K562 (cell line): ENCODE data around the gene RO60. TPM values are rescaled to one million over a fixed set of nuclear protein-coding genes. Genes with fewer than 3 reads are reported as not detected.

Source experiments
- CBX5 ChIP-seq: IDR thresholded peaks from 2 replicates; pipeline ENCODE4 v1.6.1; 2014; ENCODE audit warnings: low read depth, borderline replicate concordance
- CEBPG ChIP-seq, 3 experiments: fragments of 200-800 bp in 1 of 3; sonication (Bioruptor generic) in 1 of 3; sonication (generic) in 1 of 3; formaldehyde crosslinking in 1 of 3; IDR thresholded peaks in 2 of 3; conservative IDR thresholded peaks in 1 of 3; 2 replicates each; pipeline versions ENCODE4 v1.6.1 to v1.8.0; 2016 to 2022; ENCODE audit warnings: missing compliant biosample characterization in 2 of 3, missing genetic modification characterization in 2 of 3, mild to moderate bottlenecking in 1 of 3, missing genetic modification reagents in 1 of 3
- ESRRB ChIP-seq: fragments of 250-450 bp; sonication (Bioruptor Pico); IDR thresholded peaks from 2 replicates; pipeline ENCODE4 v1.5.0; 2020; ENCODE audit warnings: mild to moderate bottlenecking, moderate library complexity, borderline replicate concordance
- FOXK1 ChIP-seq: sonication (generic); formaldehyde crosslinking; IDR thresholded peaks from 2 replicates; pipeline ENCODE4 v1.8.0; 2022; ENCODE audit warnings: missing genetic modification reagents, mild to moderate bottlenecking, borderline replicate concordance
- FOXK2 ChIP-seq, 2 experiments: fragments of 450-650 bp; IDR thresholded peaks in 1 of 2; conservative IDR thresholded peaks in 1 of 2; 2 replicates each; pipeline ENCODE4 v1.6.1; 2016; ENCODE audit warnings: low read depth in 2 of 2, mild to moderate bottlenecking in 1 of 2
- MXI1 ChIP-seq: IDR thresholded peaks from 2 replicates; pipeline ENCODE4 v1.6.1; 2011; ENCODE audit warnings: low read depth, mild to moderate bottlenecking, improper control_type of control experiment, low read length
- PBX2 ChIP-seq, 2 experiments: IDR thresholded peaks in 1 of 2; conservative IDR thresholded peaks in 1 of 2; 2 replicates each; pipeline ENCODE4 v1.6.1; 2016; ENCODE audit warnings: low read depth in 2 of 2, mild to moderate bottlenecking in 1 of 2, missing compliant biosample characterization in 1 of 2, missing genetic modification characterization in 1 of 2, moderate library complexity in 1 of 2
- PHF8 ChIP-seq: fragments of 200-600 bp; sonication (generic); IDR thresholded peaks from 2 replicates; pipeline ENCODE4 v1.6.1; 2012; ENCODE audit warnings: mixed run types, mild to moderate bottlenecking, inconsistent platforms, low read length, moderate library complexity, borderline replicate concordance
- STAT5A ChIP-seq: IDR thresholded peaks from 2 replicates; pipeline ENCODE4 v1.6.1; 2012; ENCODE audit warnings: low read length, inconsistent platforms, borderline replicate concordance
- TCF3 ChIP-seq: sonication (generic); formaldehyde crosslinking; IDR thresholded peaks from 2 replicates; pipeline ENCODE4 v1.4.0; 2020; ENCODE audit warnings: mild to moderate bottlenecking, missing genetic modification reagents
- TEAD4 ChIP-seq, 2 experiments: sonication (generic) in 1 of 2; formaldehyde crosslinking in 1 of 2; IDR thresholded peaks; 2 replicates each; pipeline versions ENCODE4 v1.6.1 to v1.8.0; 2012 to 2022; ENCODE audit warnings: borderline replicate concordance in 1 of 2, inconsistent platforms in 1 of 2, low read length in 1 of 2, mild to moderate bottlenecking in 1 of 2, missing genetic modification reagents in 1 of 2
- WHSC1 ChIP-seq: IDR thresholded peaks from one replicate; pipeline ENCODE4 v1.6.1; 2012; ENCODE audit warnings: low read length, control low read depth, inconsistent platforms
- ZBTB9 ChIP-seq: fragments of 450-650 bp; formaldehyde crosslinking; IDR thresholded peaks from 2 replicates; pipeline ENCODE4 v1.4.0; 2020; ENCODE audit warnings: mild to moderate bottlenecking, moderate library complexity
- ZC3H8 ChIP-seq: fragments of 450-650 bp; IDR thresholded peaks from 2 replicates; pipeline ENCODE4 v1.6.1; 2017
- ZNF41 ChIP-seq: fragments of 250-450 bp; sonication (Bioruptor Pico); conservative IDR thresholded peaks from 2 replicates; pipeline ENCODE4 v1.4.0; 2020; ENCODE audit warnings: mild to moderate bottlenecking
- ZNF778 ChIP-seq: fragments of 450-650 bp; formaldehyde crosslinking; IDR thresholded peaks from 2 replicates; pipeline ENCODE4 v1.4.0; 2020; ENCODE audit warnings: mild to moderate bottlenecking, moderate library complexity
- polyA plus RNA-seq, 8 experiments: library from polyadenylated mRNA; depleted of rRNA in 4 of 8; stranded (reverse) in 5 of 8; unstranded in 3 of 8; fragments of >200 nt; fragmentation: Nextera tagmentation in 2 of 8; fragmentation: Illumina TruSeq in 1 of 8; extraction: Ambion mirVana in 2 of 8; extraction: Trizol in 1 of 8; gene quantifications; 2 replicates each; pipeline versions ENCODE4 v1.2.1 to v1.2.3, GENCODE V29; 2011 to 2014; ENCODE audit warnings: inconsistent platforms in 1 of 8, missing spikeins in 1 of 8
- total RNA-seq, 7 experiments: library from RNA; depleted of rRNA in 6 of 7; stranded (reverse); fragments of >200 nt in 6 of 7; fragmentation: Illumina TruSeq in 2 of 7; extraction: Trizol in 2 of 7; gene quantifications; 2 replicates each; pipeline versions ENCODE4 v1.2.1 to v1.2.3, GENCODE V29; 2011 to 2021; ENCODE audit warnings: low replicate concordance in 1 of 7
- TF ChIP-seq, protein P1 (sequence below): fragments of 250-450 bp; sonication (Bioruptor Pico); IDR thresholded peaks from 2 replicates; pipeline ENCODE4 v1.5.0; 2020; ENCODE audit warnings: mild to moderate bottlenecking
- TF ChIP-seq, protein P2 (sequence below): fragments of 450-650 bp; formaldehyde crosslinking; IDR thresholded peaks from 2 replicates; pipeline ENCODE4 v1.4.0; 2020; ENCODE audit warnings: mild to moderate bottlenecking

RO60 gene
- total and polyA plus RNA-seq, 9 of the 15 experiments (the other 6 are each of a cell fraction or from before 2014, with no cell fraction given), result 24.9 to 187 (median 101) TPM

GRCh38 chr1:193059282-193060114, at the start of gene RO60, which contains the start of gene UCHL5 (continued):
- TF ChIP-seq ESRRB (CRISPR knock-in tag) (no peak), PHF8 (peak; percentile 88), ZC3H8 (0 out of 2 replicates have a peak, but pooled peaks have one; percentile 20), CEBPG (CRISPR knock-in tag; IDR thresholded peaks at IDR 0.05) (peak; percentile 90; the same call in 1 of the 2 replicates), CEBPG (tag; conservative IDR thresholded peaks at IDR 0.05 in 1 of 2, IDR thresholded peaks at IDR 0.05 in 1 of 2) (no peak), TEAD4 (IDR thresholded peaks at IDR 0.05; ENCODE audit: low read length) (peak; percentile 48), TEAD4 (CRISPR knock-in tag; IDR thresholded peaks at IDR 0.05; ENCODE audit: borderline replicate concordance) (peak; percentile 57; the same call in 1 of the 2 replicates), PBX2 (CRISPR knock-in tag; IDR thresholded peaks at IDR 0.05; ENCODE audit: low read depth) (no peak), PBX2 (tag; conservative IDR thresholded peaks at IDR 0.05; ENCODE audit: low read depth) (peak; percentile 55; the same call in 1 of the 2 replicates), CBX5 (peak; percentile 84; the same call in 1 of the 2 replicates), FOXK2 (conservative IDR thresholded peaks at IDR 0.05 in 1 of 2, IDR thresholded peaks at IDR 0.05 in 1 of 2; ENCODE audit: low read depth in 2 of 2) (peak; percentile 90 to 92), TCF3 (CRISPR knock-in tag) (peak; percentile 70; the same call in 1 of the 2 replicates), WHSC1 (no peak), ZBTB9 (CRISPR knock-in tag) (peak; percentile 54; the same call in 1 of the 2 replicates), FOXK1 (CRISPR knock-in tag) (peak; percentile 97), STAT5A (no peak; the same call in 1 of the 2 replicates), ZNF778 (no peak), ZNF41 (0 out of 2 replicates have a peak, but pooled peaks have one; percentile 55), MXI1 (peak; percentile 38; the same call in 1 of the 2 replicates)
- TF ChIP-seq, protein P1, sequence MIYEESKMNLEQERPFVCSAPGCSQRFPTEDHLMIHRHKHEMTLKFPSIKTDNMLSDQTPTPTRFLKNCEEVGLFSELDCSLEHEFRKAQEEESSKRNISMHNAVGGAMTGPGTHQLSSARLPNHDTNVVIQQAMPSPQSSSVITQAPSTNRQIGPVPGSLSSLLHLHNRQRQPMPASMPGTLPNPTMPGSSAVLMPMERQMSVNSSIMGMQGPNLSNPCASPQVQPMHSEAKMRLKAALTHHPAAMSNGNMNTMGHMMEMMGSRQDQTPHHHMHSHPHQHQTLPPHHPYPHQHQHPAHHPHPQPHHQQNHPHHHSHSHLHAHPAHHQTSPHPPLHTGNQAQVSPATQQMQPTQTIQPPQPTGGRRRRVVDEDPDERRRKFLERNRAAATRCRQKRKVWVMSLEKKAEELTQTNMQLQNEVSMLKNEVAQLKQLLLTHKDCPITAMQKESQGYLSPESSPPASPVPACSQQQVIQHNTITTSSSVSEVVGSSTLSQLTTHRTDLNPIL (CRISPR knock-in tag), result no peak
- TF ChIP-seq, protein P2, sequence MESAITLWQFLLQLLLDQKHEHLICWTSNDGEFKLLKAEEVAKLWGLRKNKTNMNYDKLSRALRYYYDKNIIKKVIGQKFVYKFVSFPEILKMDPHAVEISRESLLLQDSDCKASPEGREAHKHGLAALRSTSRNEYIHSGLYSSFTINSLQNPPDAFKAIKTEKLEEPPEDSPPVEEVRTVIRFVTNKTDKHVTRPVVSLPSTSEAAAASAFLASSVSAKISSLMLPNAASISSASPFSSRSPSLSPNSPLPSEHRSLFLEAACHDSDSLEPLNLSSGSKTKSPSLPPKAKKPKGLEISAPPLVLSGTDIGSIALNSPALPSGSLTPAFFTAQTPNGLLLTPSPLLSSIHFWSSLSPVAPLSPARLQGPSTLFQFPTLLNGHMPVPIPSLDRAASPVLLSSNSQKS (CRISPR knock-in tag), result no peak
